NCI-H2171 (cell line): ENCODE measurements around the gene PLEKHA4.
"Not testable (repeated sequence)": the region's sequence is repeated elsewhere in the genome, so short reads cannot be mapped to it uniquely, and the experiment has no call there.

Experiments
- DNase-seq: peaks from one replicate; lab custom pipeline; 2025; lab: John Stamatoyannopoulos, UW

The PLEKHA4 gene, protein sequence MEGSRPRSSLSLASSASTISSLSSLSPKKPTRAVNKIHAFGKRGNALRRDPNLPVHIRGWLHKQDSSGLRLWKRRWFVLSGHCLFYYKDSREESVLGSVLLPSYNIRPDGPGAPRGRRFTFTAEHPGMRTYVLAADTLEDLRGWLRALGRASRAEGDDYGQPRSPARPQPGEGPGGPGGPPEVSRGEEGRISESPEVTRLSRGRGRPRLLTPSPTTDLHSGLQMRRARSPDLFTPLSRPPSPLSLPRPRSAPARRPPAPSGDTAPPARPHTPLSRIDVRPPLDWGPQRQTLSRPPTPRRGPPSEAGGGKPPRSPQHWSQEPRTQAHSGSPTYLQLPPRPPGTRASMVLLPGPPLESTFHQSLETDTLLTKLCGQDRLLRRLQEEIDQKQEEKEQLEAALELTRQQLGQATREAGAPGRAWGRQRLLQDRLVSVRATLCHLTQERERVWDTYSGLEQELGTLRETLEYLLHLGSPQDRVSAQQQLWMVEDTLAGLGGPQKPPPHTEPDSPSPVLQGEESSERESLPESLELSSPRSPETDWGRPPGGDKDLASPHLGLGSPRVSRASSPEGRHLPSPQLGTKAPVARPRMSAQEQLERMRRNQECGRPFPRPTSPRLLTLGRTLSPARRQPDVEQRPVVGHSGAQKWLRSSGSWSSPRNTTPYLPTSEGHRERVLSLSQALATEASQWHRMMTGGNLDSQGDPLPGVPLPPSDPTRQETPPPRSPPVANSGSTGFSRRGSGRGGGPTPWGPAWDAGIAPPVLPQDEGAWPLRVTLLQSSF

DNA sequence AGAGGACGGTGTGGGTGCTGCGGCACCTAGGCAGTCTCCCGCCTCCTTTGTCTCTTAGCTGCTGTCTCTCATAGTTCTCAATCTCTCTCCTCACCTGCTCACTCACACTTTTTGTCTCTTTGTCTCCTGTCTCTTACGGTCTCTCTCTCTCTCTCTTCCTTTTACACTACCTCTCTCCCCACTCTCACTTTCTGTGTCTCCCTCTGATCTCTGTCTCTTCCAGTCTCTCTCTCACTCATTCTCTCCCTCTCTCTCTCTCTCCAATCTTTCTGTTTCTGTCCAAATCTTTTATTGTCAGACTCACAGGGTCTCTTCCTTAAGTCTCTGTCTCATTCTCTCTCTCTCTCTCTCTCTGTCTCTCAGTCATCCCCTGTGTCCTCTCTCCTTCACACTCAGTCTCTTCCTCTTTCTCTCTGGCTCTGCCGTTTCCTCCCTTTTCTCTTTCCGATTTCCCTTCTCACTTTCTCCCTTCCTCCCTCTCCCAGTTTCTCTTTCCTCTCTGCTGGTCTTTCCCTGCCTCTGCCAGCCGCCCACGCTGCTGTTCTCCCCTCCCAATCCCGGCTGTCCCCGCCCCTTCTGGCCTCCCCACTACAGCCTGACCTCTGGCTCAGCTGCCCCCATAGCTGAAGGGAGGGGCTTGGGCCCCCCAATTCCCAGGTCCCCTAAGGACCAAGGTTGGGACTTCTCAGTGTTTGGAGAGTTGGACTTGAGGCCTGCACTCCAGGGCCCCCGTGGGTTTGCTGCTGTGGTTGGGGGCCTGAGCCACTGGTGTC is at the start of gene PLEKHA4:
Gene PLEKHA4 (minus strand): TSS at position 504 of the 773 bp plus-strand sequence. CDS start 997 bp downstream, outside the sequence.
- DNase-seq, result no peak

DNA sequence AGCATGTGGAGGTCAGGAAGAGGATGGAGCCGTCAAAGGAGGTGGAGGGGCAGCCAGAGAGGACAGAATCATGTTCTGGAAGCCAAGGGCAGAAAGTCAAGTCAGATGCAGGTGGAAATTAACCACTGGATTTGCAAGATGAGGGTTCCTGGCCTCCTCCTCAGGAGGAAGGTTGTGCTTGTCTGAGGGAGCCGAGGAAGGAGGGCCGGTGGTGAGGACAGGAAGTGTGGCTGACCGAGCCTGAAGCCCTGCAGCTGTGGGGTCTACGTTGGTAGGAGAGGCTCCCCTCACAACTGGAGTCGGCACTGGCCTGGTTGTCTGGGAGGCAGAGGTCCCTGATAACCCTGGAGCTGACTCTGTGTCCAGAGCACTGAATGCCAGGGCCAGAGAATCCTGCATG is 49.7 kb upstream of the PLEKHA4 start:
- DNase-seq, result no peak

DNA sequence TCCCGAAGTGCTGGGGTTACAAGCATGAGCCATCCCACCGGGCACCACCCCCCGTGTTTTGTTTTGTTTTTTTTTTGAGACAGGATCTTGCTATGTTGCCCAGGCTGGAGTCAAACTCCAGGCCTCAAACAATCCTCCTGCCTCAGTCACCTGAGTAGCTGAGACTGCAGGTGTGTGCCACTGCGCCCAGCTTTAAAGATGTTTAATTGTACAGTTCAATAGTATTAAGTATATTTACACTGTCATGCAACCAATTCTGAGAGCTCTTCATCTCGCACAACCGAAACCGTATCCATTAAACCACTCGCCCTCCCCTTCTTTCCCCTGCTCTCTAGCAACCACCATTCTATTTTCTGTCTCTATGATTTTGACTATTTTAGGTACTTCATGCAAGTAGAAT is 47.3 kb upstream of the PLEKHA4 start:
- DNase-seq, result no peak

DNA sequence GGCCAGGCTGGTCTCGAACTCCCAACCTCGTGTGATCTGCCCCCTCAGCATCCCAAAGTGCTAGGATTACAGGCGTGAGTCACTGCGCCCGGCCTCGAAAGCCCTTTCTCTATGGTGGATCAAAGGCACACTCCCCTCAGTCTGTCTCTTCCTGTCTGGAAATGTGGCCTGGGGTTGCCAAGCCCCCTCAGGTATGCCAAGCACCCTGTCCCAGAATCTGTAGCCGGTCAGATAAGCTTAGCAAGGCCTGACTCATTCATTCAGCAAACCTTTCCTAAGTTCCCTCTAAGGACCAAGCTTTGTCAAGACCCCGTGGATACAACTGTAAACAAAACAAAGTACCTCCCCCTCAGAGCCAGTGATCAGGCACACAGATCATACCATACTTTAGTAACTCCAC is 45.8 kb upstream of the PLEKHA4 start:
- DNase-seq, result no peak

DNA sequence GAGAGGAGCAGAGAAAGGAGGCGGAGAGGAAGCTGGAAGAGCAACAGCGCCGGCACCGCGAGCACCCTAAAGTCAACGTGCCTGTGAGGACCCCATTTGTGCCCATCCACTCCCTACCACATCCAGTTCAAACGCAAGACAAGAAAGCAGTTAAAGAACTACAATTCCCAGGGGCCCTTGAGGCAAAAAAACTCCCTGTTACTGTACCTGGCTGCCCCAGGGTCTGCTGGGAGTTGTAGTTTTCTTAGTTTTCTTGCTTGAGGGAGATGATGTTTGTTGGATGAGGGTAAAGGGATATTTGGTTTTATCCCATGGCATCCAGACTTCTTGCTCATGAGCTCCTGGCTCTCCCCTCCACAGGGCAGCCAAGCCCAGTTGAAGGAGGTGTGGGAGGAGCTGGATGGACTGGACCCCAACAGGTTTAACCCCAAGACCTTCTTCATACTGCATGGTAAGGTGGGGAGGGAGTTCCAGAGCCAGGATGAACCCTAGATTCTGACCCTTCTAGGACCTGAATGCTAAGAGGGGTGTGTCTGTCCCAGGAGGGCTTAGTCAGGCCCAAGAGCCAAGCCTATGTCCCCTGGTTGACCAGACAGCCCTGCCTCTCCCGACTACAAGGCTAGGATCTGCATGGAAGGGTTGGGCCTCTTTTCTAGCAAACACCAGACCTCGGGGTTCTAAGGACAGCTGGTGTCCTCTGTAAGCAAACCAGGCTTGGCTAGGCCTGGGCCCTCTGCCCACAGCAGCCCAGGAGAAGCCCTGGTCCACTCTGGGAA is 44.9 kb upstream of the PLEKHA4 start:
- peak; percentile 33 for DNase-seq

DNA sequence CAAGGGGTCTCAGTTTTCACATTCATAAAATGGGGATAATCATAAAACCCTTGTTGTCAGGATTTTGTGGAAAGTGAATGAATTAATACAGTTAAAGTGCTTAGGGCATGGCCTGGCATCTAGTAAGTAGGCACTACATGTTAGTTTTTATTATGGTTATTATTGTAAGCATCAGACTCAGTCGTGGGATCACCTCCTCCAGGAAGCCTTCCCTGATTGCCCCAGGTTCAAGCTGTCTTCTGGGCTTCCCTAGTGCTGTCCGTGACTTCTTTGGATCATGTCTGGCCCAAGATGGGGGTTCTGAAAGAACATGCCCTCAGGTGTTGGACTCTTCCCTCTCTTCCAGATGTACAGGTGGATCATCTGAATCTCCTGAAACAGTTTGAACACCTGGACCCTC is 42.4 kb upstream of the PLEKHA4 start:
- no peak for DNase-seq

DNA sequence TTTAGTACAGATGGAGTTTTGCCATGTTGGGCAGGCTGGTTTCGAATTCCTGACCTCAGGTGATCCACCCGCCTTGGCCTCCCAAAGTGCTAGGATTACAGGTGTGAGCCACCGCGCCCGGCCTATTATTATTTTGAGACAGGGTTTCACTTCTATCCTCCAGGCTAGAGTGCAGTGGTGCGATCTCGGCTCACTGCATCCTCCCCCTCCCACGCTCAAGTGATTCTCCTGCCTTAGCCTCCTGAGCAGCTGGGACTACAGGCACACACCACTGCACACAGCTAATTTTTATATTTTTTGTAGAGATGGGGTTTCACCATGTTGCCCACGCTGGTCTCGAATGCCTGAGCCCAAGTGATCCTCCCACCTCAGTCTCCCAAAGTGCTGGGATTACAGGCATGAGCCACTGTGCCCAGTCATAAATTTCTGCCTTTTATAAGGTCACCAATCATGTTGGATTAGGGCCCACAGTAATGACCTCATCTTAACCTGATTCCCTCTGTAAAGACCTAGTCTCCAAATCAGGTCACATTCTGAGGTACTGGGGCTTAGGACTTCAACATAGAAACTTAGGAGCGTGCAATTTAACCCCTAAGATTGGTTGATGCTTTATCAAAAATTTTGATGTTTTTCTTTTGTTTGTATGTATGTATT is 41.1 kb upstream of the PLEKHA4 start:
- DNase-seq, result not testable (repeated sequence)

DNA sequence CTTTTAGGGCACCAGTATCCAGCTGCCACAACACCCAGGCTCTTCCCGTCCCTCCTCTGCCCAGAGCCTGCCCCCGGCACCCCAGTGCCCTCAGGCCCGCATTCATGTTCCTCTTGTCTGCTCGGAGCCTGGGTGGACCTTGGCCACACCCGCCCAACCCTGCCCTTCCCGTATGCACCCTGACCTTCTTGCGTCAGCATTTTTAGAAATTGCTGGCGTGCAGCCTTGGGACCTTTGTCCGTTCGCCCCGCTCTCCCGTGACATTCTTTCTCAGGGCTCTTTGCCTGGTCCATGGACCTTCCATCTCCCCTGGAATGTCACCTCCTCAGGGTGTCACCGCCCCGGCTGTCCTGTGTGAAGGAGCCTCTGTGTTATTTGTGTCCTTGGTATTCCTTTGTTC is 39.3 kb upstream of the PLEKHA4 start:
- DNase-seq, result no peak

DNA sequence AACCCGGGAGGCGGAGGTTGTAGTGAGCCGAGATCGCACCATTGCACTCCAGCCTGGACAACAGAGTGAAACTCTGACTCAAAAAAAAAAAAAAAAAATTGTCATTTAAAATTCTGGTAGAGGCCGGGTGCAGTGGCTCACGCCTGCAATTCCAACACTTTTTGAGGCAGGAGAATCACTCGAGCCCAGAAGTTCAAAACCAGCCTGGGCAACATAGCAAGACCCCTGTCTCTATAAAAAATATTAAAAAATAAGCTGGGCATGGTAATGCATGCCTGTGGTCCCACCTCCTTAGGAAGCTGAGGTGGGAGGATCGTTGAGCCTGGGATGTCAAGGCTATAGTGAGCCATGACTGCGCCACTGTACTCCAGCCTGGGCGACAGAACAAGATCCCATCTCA is 37.9 kb upstream of the PLEKHA4 start:
- DNase-seq, result no peak

DNA sequence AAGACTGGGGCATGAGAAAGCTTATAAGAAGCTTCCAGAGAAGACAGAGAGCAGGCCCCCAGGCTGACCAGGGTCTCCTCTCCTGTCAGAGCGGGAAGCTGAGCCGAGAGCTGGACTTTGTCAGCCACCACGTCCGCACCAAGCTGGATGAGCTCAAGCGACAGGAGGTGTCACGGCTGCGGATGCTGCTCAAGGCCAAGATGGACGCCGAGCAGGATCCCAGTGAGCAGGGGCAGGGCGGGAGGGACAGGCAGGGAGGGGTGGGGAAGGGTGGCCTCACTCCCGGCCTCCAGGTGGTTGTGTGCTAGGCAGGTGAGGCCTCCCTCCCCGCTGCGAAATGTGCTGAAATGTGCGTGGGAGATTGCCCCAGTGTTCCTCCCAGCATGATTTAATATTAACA is 37.2 kb upstream of the PLEKHA4 start:
- no peak for DNase-seq

DNA sequence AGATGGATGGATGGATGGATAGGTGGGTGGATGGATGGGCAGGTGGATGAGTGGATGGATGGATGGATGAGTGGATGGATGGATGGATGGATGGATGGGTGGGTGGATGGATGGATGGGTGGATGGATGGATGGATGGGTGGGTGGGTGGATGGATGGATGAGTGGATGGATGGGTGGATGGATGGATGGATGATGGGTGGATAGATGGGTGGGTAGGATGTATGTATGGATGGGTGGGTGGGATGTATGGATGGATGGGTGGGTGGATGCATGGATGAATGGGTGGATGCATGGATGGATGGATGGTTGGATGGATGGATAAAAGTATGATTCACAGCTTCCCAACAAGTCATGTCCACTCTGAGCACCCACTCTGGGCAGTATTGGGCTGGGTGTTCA is 35.4 kb upstream of the PLEKHA4 start:
- DNase-seq, result not testable (repeated sequence)

DNA sequence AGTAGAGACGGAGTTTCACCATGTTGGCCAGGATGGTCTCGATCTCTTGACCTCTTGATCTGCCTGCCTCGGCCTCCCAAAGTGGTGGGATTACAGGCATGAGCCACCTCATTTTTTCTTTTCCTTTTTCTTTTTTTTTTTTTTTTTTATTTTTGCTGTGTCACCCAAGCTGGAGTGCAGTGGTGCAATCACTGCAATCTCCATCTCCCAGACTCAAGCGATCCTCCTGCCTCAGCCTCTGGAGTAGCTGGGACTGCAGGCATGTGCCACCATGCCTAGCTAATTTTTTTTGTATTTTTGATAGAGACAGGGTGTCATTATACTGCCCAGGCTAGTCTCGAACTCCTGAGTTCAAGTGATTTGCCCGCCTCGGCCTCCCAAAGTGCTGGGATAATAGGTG is 33.9 kb upstream of the PLEKHA4 start:
- not testable (repeated sequence) for DNase-seq

DNA sequence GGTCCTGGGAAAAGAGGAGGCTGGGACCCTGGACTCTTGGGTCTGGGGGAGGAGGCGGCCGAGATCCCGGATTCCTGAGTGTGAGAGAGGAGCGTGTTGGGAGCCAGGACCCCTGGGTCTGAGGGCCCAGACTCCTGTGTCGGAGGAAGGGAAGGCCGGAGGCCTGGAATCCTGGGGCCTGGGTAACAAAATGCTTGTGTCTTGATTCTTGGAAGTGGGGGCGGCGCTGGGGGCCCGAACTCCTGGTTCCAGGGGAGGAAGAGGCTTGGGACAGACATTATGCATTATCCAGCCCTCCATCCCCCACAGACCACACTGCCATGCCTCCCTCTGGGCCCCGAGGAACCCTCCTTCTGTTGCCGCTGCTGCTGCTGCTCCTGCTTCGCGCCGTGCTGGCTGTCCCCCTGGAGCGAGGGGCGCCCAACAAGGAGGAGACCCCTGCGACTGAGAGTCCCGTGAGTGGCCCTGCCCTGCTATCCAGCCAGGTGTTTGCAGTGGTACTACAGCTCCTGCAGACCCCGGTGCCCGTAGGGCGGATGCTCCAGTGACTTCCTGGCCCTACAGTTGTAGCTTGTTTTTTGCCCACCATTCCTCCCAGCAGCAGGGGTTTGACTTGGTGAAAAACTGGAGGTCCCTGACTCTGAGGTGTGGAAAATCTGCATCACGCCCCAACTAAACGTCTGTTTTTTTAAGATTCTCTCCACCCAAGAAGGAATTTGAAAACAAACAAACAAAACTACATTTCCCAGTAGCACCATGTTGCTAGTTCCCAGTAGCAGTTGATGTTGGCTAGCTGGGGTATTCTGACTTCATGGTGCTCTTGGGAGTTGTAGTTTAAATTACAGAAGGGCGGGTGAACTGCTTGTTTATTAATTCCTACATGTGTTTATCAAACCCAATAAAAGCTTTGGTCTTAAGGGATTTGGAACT is 32.3 kb upstream of the PLEKHA4 start:
- DNase-seq, result no peak

DNA sequence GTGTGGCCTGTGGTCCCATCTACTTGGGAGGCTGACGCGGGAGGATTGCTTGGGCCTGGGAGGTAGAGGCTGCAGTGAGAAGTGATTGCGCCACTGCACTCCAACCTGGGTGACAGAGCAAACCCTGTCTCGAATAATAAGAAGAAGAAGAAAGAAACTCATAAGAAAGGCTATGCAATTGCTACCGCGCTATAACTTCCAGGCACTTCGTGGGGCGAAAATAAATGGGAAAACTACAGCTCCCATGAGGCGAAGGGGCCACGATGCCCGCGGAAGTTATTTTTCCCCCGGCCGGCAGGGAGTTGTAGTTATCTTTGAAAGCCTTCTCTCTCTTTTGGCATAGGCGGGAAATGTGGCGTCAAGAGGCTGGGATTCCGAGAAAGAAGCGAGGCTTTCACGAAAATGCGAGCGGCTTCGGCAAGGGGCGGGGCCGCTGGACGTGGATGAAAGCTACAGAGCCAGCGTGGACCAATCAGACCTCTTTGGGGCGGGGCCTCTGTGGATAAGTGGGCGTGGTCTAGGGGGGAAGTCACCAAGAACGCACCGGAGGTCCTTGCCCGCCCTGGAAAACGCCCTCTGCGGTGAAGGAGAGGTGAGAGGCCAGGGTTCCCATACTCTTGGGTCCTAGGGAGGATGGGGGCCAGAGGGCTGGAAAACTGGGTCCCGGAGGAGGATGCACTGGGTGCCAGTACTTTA is 31.5 kb upstream of the PLEKHA4 start, which contains the start of gene NUCB1:
Gene NUCB1 (plus strand): TSS at position 532 of the 696 bp plus-strand sequence. CDS start 485 bp downstream, outside the sequence.
- peak; percentile 98 for DNase-seq

DNA sequence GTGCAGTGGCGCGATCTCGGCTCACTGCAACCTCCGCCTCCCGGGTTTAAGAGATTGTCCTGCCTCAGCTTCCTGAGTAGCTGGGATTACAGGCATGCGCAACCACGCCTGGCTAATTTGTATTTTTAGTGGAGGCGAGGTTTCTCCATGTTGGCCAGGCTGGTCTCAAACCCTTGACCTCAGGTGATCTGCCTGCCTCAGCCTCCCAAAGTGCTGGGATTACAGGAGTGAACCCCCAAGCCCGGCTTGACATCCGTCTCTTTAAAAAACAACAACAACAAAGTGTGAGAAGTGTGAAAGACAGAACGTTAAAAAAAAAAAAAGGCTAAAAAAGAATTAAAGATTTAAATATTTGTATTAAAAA is 31.0 kb upstream of the PLEKHA4 start:
- not testable (repeated sequence) for DNase-seq

DNA sequence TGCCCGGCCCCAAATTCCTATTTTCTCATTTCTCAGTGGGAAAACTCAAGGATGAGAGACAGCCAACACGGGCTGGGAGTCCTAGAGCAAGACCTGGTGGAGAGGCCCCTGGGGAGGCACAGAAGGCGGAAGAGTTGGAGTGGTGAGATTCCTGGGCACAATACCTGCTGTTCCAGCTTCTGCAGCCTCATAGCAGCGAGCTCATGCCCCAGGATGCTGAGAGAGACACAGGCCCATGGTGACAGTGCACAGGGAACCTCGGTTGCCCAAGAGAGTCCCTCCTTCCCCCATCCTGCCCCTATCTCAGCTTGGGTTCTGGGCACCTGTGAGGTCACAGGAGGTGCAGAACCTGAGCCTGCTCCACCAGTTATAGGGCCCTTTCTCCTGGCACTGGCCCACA is 28.8 kb upstream of the PLEKHA4 start:
- DNase-seq, result peak; percentile 12

DNA sequence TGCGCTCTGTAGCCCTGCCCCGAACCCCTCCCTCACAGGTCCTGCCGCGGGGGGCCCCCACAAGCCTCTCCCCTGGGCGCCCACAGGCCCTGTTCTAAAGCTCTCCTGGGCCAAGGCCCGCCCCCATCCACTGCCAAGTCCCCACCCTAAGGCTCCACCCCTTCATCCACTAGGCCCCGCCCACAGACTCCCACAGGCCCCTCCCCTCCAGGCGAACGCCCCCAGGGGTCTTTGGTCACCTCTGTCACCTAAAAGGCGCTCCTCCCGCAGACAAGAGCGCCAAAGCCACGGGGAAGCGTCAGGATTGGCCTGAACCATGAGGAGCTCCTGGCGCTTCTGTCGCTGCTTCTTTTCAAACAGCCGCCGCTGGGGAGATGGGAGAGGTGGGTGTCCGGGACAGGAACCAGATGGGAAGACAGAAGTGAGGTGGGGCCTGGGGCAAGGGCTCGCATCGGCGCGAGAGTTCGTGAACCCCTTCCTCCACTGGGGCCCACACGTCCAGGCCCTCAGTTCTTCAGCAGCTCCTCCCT is 27.8 kb upstream of the PLEKHA4 start:
- no peak for DNase-seq

DNA sequence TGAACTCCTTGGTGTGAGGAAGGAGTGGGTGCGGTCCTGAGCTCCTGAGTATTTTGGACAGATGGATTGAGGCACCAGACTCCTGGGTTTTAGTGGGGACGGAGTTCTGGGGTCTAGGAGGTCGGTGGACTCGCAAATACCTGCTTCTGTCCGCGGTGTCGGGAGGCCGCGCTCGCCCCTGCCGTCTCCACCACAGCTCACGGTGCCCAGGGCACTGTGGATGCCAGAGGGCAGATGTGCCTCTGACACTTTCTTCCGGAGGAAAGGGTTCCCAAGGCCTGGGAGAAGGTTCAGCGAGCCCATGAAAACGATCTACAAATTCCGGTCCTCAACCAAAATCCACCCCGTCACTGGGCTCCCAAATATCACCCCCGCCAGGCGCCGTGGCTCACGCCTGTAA is 26.8 kb upstream of the PLEKHA4 start:
- DNase-seq, result no peak

DNA sequence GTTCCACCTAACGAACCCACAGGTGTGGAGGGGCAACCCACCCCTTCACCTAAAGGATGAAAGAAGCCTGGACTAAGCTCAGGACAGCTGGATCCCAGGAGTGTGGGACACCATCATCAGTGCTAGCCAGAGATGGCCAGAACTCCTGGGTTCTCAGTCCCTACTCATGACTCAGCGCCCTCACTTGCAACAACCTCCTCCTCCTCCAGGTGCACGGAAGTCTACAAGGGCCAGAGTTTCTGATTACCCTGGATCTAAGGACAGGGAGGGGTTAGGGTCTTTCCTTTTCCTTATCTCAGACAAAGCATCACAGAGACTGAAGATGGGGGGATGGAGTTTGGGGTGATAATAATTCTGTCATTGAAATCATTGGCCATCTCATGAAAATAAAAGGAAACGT is 22.1 kb upstream of the PLEKHA4 start:
- no peak for DNase-seq
